Gastrocnemius medialis (tissue), 4 donors: ENCODE results near the gene CHAF1B.

ENCODE experiments used
- POLR2A ChIP-seq, 2 donors: fragments of 450-650 bp; IDR thresholded peaks; one replicate each; pipeline ENCODE4 v1.6.1; 2017; ENCODE audit warnings: antibody characterized with exemption in 2 of 2, mild to moderate bottlenecking in 2 of 2, moderate library complexity in 2 of 2
- TF ChIP-seq, protein P1 (sequence below), 5 experiments: fragments of 450-650 bp in 3 of 5; fragments of 200-600 bp in 2 of 5; sonication (generic) in 2 of 5; IDR thresholded peaks in 4 of 5; conservative IDR thresholded peaks in 1 of 5; 1 replicate in 4 of 5; 2 replicates in 1 of 5; pipeline ENCODE4 v1.5.1; 2016 to 2019; ENCODE audit warnings: antibody characterized with exemption in 5 of 5, mild to moderate bottlenecking in 3 of 5, moderate library complexity in 3 of 5

- TF ChIP-seq, protein P1, sequence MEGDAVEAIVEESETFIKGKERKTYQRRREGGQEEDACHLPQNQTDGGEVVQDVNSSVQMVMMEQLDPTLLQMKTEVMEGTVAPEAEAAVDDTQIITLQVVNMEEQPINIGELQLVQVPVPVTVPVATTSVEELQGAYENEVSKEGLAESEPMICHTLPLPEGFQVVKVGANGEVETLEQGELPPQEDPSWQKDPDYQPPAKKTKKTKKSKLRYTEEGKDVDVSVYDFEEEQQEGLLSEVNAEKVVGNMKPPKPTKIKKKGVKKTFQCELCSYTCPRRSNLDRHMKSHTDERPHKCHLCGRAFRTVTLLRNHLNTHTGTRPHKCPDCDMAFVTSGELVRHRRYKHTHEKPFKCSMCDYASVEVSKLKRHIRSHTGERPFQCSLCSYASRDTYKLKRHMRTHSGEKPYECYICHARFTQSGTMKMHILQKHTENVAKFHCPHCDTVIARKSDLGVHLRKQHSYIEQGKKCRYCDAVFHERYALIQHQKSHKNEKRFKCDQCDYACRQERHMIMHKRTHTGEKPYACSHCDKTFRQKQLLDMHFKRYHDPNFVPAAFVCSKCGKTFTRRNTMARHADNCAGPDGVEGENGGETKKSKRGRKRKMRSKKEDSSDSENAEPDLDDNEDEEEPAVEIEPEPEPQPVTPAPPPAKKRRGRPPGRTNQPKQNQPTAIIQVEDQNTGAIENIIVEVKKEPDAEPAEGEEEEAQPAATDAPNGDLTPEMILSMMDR (IDR thresholded peaks at IDR 0.05 in 4 of 5, conservative IDR thresholded peaks at IDR 0.05 in 1 of 5) = peak in 1 of 5 experiments; percentile 41
- TF ChIP-seq POLR2A (IDR thresholded peaks at IDR 0.05) = peak; percentile 98
Observed at GRCh38 chr21:36429947-36430546, 44.9 kb downstream of the CHAF1B start.
